Amniotic epithelial cell (primary cell): ENCODE results near the gene MAPT.
"Not testable (repeated sequence)": the region's sequence is repeated elsewhere in the genome, so short reads cannot be mapped to it uniquely, and the experiment has no call there.

Source experiments
- DNase-seq: peaks from one replicate; pipeline ENCODE4 v3.0.0-alpha.2; 2010; ENCODE audit warnings: low read depth

The MAPT gene

GRCh38 chr17:45992175-45992574, 97.8 kb downstream of the MAPT start:
- no peak for DNase-seq

DNA sequence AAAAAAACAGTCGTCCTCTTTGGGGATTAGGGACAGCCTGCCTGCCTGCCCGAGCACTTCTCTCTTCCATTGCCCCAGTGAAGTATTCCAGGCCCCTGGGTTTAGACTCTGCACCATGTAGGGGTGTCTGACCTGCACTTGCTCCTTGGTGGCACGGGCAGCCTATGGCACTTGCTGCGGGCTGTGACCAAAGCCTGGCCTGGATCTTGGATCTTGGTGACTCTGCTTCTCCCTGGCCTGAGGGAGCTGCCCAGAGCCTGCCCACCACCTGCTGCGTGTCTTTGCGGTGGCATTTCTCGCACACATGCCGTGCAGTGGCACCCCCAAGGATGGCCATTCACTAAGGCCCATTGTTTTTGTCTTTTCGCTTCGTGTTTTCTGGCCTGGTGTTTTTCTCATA, 98.5 kb downstream of the MAPT start:
- no peak for DNase-seq

- DNase-seq, result no peak
Measured at GRCh38 chr17:45993962-45994627, 99.7 kb downstream of the MAPT start.

- no peak for DNase-seq
Measured at GRCh38 chr17:45994987-45995386, 100.6 kb downstream of the MAPT start.

- DNase-seq, result no peak
Measured at GRCh38 chr17:45995627-45996270, 101.4 kb downstream of the MAPT start.

- no peak for DNase-seq
Measured at GRCh38 chr17:45996282-45996937, 102.1 kb downstream of the MAPT start.

DNA sequence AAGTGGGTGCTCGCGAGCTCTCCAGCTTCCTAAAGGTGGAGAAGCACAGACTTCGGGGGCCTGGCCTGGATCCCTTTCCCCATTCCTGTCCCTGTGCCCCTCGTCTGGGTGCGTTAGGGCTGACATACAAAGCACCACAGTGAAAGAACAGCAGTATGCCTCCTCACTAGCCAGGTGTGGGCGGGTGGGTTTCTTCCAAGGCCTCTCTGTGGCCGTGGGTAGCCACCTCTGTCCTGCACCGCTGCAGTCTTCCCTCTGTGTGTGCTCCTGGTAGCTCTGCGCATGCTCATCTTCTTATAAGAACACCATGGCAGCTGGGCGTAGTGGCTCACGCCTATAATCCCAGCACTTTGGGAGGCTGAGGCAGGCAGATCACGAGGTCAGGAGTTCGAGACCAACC, 102.8 kb downstream of the MAPT start:
- no peak for DNase-seq

DNA sequence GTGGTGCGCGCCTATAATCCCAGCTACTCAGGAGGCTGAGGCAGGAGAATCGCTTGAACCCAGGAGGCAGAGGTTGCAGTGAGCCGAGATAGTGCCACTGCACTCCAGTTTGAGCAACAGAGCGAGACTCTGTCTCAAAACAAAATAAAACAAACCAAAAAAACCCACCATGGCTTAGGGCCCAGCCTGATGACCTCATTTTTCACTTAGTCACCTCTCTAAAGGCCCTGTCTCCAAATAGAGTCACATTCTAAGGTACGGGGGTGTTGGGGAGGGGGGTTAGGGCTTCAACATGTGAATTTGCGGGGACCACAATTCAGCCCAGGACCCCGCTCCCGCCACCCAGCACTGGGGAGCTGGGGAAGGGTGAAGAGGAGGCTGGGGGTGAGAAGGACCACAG, 103.3 kb downstream of the MAPT start:
- DNase-seq, result peak; percentile 26

GRCh38 chr17:45998987-45999899, 104.9 kb downstream of the MAPT start, which contains the start of gene STH:
TSS of gene STH (plus strand) at chr17:45999250. CDS start at chr17:45999280, 30 bp downstream.
- no peak for DNase-seq

DNA sequence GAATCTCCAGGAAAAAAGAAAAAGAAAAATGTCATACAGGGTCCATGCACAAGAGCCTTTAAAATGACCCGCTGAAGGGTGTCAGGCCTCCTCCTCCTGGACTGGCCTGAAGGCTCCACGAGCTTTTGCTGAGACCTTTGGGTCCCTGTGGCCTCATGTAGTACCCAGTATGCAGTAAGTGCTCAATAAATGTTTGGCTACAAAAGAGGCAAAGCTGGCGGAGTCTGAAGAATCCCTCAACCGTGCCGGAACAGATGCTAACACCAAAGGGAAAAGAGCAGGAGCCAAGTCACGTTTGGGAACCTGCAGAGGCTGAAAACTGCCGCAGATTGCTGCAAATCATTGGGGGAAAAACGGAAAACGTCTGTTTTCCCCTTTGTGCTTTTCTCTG, 105.5 kb downstream of the MAPT start:
- no peak for DNase-seq

- no peak for DNase-seq
Measured at GRCh38 chr17:46000292-46000691, 105.9 kb downstream of the MAPT start.

GRCh38 chr17:46000757-46001156, 106.4 kb downstream of the MAPT start:
- DNase-seq, result no peak

DNA sequence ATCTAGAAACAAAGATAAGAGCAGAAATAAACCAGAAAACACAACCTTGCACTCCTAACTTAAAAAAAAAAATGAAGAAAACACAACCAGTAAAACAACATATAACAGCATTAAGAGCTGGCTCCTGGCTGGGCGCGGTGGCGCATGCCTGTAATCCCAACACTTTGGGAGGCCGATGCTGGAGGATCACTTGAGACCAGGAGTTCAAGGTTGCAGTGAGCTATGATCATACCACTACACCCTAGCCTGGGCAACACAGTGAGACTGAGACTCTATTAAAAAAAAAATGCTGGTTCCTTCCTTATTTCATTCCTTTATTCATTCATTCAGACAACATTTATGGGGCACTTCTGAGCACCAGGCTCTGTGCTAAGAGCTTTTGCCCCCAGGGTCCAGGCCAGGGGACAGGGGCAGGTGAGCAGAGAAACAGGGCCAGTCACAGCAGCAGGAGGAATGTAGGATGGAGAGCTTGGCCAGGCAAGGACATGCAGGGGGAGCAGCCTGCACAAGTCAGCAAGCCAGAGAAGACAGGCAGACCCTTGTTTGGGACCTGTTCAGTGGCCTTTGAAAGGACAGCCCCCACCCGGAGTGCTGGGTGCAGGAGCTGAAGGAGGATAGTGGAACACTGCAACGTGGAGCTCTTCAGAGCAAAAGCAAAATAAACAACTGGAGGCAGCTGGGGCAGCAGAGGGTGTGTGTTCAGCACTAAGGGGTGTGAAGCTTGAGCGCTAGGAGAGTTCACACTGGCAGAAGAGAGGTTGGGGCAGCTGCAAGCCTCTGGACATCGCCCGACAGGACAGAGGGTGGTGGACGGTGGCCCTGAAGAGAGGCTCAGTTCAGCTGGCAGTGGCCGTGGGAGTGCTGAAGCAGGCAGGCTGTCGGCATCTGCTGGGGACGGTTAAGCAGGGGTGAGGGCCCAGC, 107.3 kb downstream of the MAPT start:
- DNase-seq, result no peak

GRCh38 chr17:46002311-46002972, 108.1 kb downstream of the MAPT start:
- DNase-seq, result peak; percentile 43

DNA sequence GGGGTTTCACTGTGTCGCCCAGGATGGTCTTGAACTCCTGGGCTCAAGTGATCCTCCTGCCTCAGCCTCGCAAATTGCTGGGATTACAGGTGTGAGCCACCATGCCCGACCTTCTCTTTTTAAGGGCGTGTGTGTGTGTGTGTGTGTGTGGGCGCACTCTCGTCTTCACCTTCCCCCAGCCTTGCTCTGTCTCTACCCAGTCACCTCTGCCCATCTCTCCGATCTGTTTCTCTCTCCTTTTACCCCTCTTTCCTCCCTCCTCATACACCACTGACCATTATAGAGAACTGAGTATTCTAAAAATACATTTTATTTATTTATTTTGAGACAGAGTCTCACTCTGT, 108.6 kb downstream of the MAPT start:
- DNase-seq, result no peak

DNA sequence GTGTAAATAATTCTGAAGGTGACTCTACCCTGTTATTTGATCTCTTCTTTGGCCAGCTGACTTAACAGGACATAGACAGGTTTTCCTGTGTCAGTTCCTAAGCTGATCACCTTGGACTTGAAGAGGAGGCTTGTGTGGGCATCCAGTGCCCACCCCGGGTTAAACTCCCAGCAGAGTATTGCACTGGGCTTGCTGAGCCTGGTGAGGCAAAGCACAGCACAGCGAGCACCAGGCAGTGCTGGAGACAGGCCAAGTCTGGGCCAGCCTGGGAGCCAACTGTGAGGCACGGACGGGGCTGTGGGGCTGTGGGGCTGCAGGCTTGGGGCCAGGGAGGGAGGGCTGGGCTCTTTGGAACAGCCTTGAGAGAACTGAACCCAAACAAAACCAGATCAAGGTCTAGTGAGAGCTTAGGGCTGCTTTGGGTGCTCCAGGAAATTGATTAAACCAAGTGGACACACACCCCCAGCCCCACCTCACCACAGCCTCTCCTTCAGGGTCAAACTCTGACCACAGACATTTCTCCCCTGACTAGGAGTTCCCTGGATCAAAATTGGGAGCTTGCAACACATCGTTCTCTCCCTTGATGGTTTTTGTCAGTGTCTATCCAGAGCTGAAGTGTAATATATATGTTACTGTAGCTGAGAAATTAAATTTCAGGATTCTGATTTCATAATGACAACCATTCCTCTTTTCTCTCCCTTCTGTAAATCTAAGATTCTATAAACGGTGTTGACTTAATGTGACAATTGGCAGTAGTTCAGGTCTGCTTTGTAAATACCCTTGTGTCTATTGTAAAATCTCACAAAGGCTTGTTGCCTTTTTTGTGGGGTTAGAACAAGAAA, 109.8 kb downstream of the MAPT start:
- DNase-seq, result peak; percentile 62

- DNase-seq, result not testable (repeated sequence)
Measured at GRCh38 chr17:46006082-46006481, 111.7 kb downstream of the MAPT start.

DNA sequence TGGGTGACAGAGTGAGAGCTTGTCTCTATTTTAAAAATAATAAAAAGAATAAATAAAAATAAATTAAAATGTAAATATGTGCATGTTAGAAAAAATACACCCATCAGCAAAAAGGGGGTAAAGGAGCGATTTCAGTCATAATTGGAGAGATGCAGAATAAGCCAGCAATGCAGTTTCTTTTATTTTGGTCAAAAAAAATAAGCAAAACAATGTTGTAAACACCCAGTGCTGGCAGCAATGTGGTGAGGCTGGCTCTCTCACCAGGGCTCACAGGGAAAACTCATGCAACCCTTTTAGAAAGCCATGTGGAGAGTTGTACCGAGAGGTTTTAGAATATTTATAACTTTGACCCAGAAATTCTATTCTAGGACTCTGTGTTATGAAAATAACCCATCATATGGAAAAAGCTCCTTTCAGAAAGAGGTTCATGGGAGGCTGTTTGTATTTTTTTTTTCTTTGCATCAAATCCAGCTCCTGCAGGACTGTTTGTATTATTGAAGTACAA, 113.2 kb downstream of the MAPT start:
- DNase-seq, result no peak

DNA sequence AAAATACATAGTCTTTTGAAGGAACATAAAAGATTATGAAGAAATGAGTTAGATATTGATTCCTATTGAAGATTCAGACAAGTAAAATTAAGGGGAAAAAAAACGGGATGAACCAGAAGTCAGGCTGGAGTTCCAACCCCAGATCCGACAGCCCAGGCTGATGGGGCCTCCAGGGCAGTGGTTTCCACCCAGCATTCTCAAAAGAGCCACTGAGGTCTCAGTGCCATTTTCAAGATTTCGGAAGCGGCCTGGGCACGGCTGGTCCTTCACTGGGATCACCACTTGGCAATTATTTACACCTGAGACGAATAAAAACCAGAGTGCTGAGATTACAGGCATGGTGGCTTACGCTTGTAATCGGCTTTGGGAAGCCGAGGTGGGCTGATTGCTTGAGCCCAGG, 114.2 kb downstream of the MAPT start:
- no peak for DNase-seq
